DMS79 treated with DMSO at 0.1 percent for 48 hours (cell line): Measurements from ENCODE around the gene PLXDC2.

Experiments
- DNase-seq: peaks from one replicate; lab custom pipeline; 2025; lab: John Stamatoyannopoulos, UW

The PLXDC2 gene

GRCh38 chr10:19857876-19858275, 41.6 kb downstream of the PLXDC2 start:
- DNase-seq, result no peak

DNA sequence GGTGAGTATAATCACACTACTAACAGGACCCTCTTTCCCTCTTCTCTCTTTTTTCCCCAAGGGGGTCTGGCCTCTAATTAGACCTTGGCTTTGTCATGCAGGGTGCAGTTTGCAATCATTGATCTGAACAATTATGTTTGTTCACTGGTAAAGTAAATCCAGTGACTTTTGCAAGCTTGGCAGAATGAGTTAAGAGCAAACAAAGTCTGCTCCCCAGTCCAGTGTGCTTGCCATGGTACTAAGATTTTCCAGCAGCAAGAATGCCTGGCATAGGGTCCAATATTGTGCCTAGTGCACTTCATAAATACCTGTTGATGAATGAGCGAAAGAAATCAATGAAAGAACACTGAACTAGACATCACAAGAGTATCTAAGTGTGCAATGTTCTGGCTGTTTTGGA, 43.9 kb downstream of the PLXDC2 start:
- no peak for DNase-seq

GRCh38 chr10:19862811-19863515, 46.7 kb downstream of the PLXDC2 start:
- DNase-seq, result no peak

DNA sequence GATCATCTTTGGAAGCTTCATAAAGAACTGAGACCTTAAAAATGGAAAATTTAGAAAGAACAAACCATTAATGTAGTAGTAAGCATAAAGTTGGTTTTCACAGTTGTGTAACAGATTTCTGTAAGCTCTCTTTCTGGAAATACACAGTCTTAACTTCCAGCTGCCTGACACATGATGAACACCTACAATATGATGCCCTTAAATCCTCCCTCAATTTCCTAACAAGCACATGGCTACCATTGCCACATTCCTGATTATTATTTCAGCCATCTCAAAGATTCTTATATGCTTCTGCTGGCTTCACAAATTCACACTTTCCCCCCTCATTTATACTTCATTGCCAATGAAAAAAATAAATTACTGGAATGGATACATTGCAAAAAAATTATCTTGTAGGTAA, 49.4 kb downstream of the PLXDC2 start:
- DNase-seq, result no peak

GRCh38 chr10:19869370-19869769, 53.1 kb downstream of the PLXDC2 start:
- DNase-seq, result no peak

GRCh38 chr10:19872504-19873271, 56.5 kb downstream of the PLXDC2 start:
- DNase-seq, result no peak

DNA sequence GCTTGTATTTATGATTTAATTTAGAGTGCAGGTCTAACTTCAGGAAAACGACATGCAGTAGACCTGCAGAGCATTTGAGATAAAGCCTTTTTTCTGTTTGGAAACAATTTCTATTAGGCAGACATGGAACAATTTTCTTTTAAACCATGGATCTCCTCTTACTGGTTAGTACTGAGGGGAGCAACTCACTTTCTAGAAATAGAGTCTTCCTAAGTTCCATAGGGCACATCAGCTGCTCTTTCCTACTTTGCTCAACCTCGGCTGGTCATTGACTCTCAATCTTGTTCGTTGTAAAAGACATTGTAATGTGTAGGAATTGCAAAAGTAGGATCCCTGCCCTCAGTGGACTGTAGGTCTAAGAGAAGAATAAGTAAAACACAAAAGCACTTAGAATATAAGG, 58.0 kb downstream of the PLXDC2 start:
- no peak for DNase-seq

DNA sequence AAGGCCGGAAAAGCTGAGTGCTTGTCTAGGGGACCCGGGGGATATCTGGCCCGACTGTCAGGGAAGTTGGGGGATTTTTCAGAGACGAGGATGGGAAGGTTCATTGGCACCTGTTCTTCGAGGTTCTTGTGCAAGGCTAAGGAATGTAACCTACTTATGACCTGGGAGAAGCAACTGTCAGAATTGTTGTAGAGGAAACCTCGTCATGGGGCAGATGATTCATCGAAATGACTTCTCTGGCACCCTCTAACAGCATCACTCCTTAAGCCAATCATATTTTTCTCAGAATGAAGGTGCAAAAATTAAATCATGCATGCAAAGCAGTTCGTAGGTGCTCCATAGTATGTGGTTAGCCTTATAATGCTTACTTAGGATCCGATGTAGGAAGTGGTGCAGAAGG, 58.6 kb downstream of the PLXDC2 start:
- no peak for DNase-seq

DNA sequence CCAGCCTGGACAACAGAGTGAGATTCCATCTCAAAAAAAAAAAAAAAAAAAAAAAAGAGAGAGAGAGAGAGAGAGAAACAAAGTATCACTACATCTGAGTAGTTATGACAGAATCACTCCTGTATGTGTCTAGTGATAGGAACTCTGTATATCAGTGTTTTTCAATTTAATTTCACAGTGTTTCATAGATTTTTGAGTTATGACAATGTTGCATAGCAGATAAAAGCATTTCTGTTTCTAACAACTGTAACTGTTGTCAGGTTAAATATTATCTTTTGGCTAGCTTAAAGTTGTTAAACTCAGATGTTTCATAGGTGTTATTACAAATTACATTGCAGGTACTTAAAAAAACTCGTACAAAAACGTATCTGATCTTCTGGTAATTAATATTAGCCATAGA, 60.3 kb downstream of the PLXDC2 start:
- DNase-seq, result no peak

DNA sequence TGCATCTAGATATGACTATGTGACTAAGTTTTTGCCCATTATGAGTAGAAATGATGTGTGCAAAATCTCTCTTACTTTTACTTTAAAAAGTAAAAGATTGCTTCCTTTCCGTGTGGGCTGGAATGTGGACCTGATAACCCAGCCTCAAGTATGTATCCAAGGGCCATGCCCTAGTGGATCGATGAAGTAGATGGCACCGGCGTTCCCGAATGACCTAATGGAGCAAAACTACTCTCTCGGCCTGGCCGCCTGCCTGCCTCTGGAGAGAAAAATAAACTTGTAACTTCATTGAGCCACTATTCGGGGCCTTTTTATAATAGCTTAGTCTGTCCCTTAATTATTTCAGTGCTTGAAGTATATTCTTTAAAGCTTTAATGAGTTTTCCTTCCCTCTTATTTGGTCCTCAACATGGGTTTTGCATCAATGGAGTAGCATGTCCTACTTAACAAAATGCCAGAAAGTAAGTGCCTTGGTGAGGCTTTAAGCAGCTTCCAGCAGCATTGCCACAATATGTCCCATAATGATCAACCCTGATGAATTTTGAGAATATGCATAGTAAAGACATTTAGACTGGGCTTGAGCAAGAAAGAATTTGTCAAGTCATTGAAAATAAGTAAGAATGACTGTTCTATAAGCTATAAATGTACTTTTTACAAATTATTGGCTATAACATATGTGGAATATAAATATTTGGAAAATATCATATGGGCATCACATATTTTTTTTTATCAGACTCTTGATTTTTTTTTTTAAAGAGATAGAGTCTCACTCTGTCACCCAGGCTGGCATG, 61.4 kb downstream of the PLXDC2 start:
- DNase-seq, result no peak

DNA sequence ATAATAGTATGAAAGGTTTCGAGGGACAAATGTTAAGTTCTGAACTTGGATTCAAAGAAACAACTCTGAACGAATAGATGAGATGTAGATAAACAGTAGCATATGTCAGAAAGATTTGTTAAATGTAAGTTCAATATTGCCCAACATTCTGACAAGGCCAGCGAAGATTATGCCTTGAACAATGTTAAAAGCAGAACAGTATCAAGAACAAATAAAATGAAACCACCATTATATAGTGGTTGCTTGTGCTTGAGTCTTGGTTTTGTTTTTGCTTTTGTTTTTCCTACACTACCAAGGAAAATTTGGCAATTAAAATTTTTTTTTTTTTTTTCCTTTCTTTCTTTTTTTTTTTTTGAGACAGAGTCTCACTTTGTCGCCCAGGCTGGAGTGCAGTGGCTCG, 66.4 kb downstream of the PLXDC2 start:
- DNase-seq, result no peak

- no peak for DNase-seq
Measured at GRCh38 chr10:19888061-19888660, 71.9 kb downstream of the PLXDC2 start.

- no peak for DNase-seq
Measured at GRCh38 chr10:19889256-19889655, 73.0 kb downstream of the PLXDC2 start.

GRCh38 chr10:19891429-19891828, 75.2 kb downstream of the PLXDC2 start:
- no peak for DNase-seq

GRCh38 chr10:19892270-19892669, 76.0 kb downstream of the PLXDC2 start:
- no peak for DNase-seq

GRCh38 chr10:19892677-19893076, 76.4 kb downstream of the PLXDC2 start:
- no peak for DNase-seq

DNA sequence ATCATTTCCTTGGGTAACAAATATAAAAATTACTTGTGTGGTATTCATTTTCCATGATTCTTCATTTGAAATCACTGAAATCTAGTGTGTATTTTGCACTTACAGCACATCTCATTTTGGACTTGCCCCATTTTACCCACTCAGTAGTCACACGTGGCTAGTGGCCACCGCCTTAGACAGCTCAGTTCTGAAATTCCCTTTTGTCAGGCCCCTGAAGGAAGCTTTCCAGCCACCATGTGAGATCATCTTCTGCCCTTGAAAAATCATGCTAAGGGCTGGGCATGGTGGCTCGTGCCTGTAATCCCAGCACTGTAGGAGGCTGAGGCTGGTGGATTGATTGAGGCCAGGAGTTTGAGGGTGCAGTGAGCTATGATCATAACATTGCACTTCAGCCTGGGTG, 79.3 kb downstream of the PLXDC2 start:
- DNase-seq, result no peak

GRCh38 chr10:19902456-19902855, 86.2 kb downstream of the PLXDC2 start:
- no peak for DNase-seq

DNA sequence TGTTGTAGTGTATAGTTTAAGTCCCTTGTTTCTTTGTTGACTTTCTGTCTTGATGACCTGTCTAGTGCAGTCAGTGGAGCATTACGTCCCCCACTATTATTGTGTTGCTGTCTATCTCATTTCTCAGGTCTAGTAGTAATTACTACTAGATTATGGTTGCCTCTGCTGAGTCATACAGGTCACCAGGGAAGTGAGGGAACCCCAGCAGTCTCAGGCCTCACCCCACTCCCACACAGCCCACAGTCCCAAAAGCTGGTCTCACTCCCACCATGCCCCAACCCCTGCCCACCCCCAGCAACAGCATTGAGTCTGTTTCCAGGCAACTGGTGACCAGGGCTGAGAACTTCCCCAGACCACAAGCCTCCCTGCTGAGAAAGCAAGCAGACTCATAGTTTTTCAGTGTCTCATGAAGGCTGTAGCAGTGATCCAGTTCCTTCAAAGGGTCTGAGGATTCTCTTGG, 88.0 kb downstream of the PLXDC2 start:
- no peak for DNase-seq

- no peak for DNase-seq
Measured at GRCh38 chr10:19906108-19906791, 90.0 kb downstream of the PLXDC2 start.

DNA sequence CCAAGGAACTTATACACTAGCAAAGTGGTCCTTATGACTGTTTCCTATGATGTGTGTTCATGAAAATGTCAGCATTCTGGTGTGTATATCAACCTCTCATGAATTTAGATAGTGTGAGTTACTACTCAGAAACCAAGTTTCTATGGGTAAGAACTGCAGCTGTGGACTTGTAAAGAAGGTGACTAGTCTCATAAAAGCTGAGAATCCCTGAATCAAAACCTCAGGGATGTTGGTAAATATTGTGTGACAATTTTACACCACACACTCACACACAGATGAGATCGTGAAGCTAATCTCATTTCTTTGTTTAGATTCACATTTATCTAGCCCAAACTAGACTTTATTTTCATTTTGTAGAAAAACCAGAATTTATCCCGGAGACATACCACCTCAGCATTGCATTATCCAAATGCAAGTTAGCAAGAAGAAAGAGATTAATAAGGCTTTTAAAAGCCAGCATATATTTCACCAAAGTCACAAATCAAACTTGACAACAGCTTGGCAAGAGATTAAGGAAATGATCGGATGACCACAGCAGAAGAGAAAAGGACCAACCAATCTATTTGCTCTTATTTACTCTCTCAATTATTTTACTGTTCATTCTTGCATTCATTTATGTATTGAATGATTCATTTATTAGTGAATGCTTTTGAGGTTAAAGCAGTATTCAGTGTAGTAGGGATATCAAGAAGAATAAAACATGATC, 92.9 kb downstream of the PLXDC2 start:
- no peak for DNase-seq
